HUES48 (cell line): Measurements from ENCODE around the gene XBP1.

Source experiments
- H3K27ac ChIP-seq: one replicate; pipeline ENCODE4 v1.7.0; 2013; ENCODE audit warnings: low read depth, low read length, inconsistent platforms
- H3K27me3 ChIP-seq: 2 replicates; pipeline ENCODE4 v1.6.1; 2013; ENCODE audit warnings: mild to moderate bottlenecking, low read length; ENCODE audit not compliant: control insufficient read depth, insufficient read depth
- H3K36me3 ChIP-seq: 2 replicates; pipeline ENCODE4 v1.6.1; 2013; ENCODE audit warnings: low read length; ENCODE audit not compliant: control insufficient read depth, insufficient read depth
- H3K4me1 ChIP-seq: 2 replicates; pipeline ENCODE4 v1.6.1; 2013; ENCODE audit warnings: mild to moderate bottlenecking, low read length; ENCODE audit not compliant: control insufficient read depth, insufficient read depth
- H3K4me3 ChIP-seq: 2 replicates; pipeline ENCODE4 v1.5.1; 2013; ENCODE audit warnings: mild to moderate bottlenecking, low read depth, low read length
- H3K9ac ChIP-seq: 2 replicates; pipeline ENCODE4 v1.6.1; 2013; ENCODE audit warnings: mild to moderate bottlenecking, low read depth, low read length, moderate library complexity
- H3K9me3 ChIP-seq: 2 replicates; pipeline ENCODE4 v1.6.1; 2013; ENCODE audit warnings: low read length; ENCODE audit not compliant: control insufficient read depth, insufficient read depth

The XBP1 gene

GRCh38 chr22:28788601-28789000 lies 11.8 kb downstream of the XBP1 start:
- no peak overlapping the region for H3K4me3 ChIP-seq

GRCh38 chr22:28783786-28784671 lies 16.3 kb downstream of the XBP1 start:
- Histone ChIP-seq H3K4me3 (no peak overlapping the region), H3K9ac (no peak overlapping the region), H3K27me3 (no peaks in the 10 kb centered on the region), H3K27ac (no peak overlapping the region), H3K4me1 (no peaks in the 10 kb centered on the region), H3K36me3 (peaks cover 82% of the 10 kb centered on the region), H3K9me3 (no peaks in the 10 kb centered on the region)

More at GRCh38 chr22:28788601-28789000, 11.8 kb downstream of the XBP1 start:
- no peak overlapping the region for H3K27ac ChIP-seq
- H3K36me3 ChIP-seq: peaks cover 53% of the 10 kb centered on the region
- no peaks in the 10 kb centered on the region for H3K4me1 ChIP-seq
- no peak overlapping the region for H3K9ac ChIP-seq
- no peaks in the 10 kb centered on the region for H3K9me3 ChIP-seq
- H3K27me3 ChIP-seq: no peaks in the 10 kb centered on the region

GRCh38 chr22:28780296-28780695 lies 20.1 kb downstream of the XBP1 start:
- no peak overlapping the region for H3K4me3 ChIP-seq
- H3K27me3 ChIP-seq: no peaks in the 10 kb centered on the region
- no peak overlapping the region for H3K27ac ChIP-seq
- H3K9me3 ChIP-seq: no peaks in the 10 kb centered on the region
- no peaks in the 10 kb centered on the region for H3K4me1 ChIP-seq
- peaks cover 63% of the 10 kb centered on the region for H3K36me3 ChIP-seq
- no peak overlapping the region for H3K9ac ChIP-seq

GRCh38 chr22:28779833-28780232 lies 20.5 kb downstream of the XBP1 start:
- Histone ChIP-seq H3K27me3 (no peaks in the 10 kb centered on the region), H3K9me3 (no peaks in the 10 kb centered on the region), H3K9ac (no peak overlapping the region), H3K4me3 (no peak overlapping the region), H3K4me1 (no peaks in the 10 kb centered on the region), H3K27ac (no peak overlapping the region), H3K36me3 (peaks cover 63% of the 10 kb centered on the region)

GRCh38 chr22:28774378-28774777 lies 26.0 kb downstream of the XBP1 start:
- H3K9ac ChIP-seq: no peak overlapping the region
- no peak overlapping the region for H3K27ac ChIP-seq
- no peaks in the 10 kb centered on the region for H3K27me3 ChIP-seq
- H3K4me1 ChIP-seq: no peaks in the 10 kb centered on the region
- no peak overlapping the region for H3K4me3 ChIP-seq
- H3K9me3 ChIP-seq: no peaks in the 10 kb centered on the region
- peaks cover 30% of the 10 kb centered on the region for H3K36me3 ChIP-seq

GRCh38 chr22:28773461-28773867 lies 26.9 kb downstream of the XBP1 start:
- peak overlapping the region; percentile 72 for H3K4me3 ChIP-seq
- H3K27me3 ChIP-seq: no peaks in the 10 kb centered on the region
- no peaks in the 10 kb centered on the region for H3K9me3 ChIP-seq
- no peaks in the 10 kb centered on the region for H3K4me1 ChIP-seq
- H3K27ac ChIP-seq: peak overlapping the region; percentile 93
- H3K36me3 ChIP-seq: peaks cover 25% of the 10 kb centered on the region
- peak overlapping the region; percentile 62 for H3K9ac ChIP-seq

- peak within 1 kb of the TSS; percentile 72 for H3K4me3 ChIP-seq
- H3K27me3 ChIP-seq: no peaks in the 10 kb centered on the region
- no peaks in the 10 kb centered on the region for H3K4me1 ChIP-seq
- H3K9ac ChIP-seq: peak within 1 kb of the TSS; percentile 88
- H3K9me3 ChIP-seq: no peaks in the 10 kb centered on the region
- peak within 1 kb of the TSS; percentile 93 for H3K27ac ChIP-seq
- H3K36me3 ChIP-seq: peaks cover 25% of the 10 kb centered on the region
These were observed 27.5 kb downstream of the XBP1 start, which contains the start of gene CCDC117 for GRCh38 chr22:28772633-28773460. CCDC117 (plus strand) TSS chr22:28772695; CDS start chr22:28772850, 155 bp downstream.

DNA sequence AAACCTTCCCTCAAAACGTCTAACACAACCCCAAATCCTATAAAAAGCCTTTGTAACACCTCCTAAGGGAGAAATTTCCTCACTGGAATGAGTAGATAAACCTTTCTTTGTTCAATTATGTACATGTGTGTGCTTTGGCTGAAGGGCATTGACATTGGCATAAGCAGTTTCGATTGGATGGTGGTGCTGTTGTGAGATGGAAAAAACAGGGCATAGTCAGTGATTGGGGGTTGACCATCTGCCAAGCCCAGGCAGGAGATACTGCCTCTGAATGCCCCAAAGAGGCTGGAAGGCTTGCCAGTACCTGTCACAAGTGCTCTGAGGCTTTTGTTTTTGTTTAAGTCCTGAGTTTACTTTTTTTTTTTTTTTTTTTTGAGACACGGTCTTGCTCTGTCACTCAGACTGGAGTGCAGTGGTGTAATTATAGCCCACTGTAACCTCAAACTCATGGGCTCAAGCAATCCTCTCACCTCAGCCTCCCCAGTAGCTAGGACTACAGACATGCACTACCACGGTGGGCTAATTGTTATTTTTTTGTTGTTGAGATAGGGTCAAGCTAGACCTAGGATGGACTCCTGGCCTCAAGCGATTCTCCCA lies 29.1 kb downstream of the XBP1 start:
- Histone ChIP-seq H3K27ac (no peak overlapping the region), H3K27me3 (no peaks in the 10 kb centered on the region), H3K4me3 (no peak overlapping the region), H3K9me3 (no peaks in the 10 kb centered on the region), H3K36me3 (peaks cover 17% of the 10 kb centered on the region), H3K9ac (no peak overlapping the region), H3K4me1 (no peaks in the 10 kb centered on the region)

GRCh38 chr22:28769394-28770085 lies 30.8 kb downstream of the XBP1 start:
- H3K27me3 ChIP-seq: no peaks in the 10 kb centered on the region

GRCh38 chr22:28768701-28769393 lies 31.5 kb downstream of the XBP1 start:
- no peak overlapping the region for H3K4me3 ChIP-seq
- H3K36me3 ChIP-seq: no peaks in the 10 kb centered on the region
- H3K4me1 ChIP-seq: no peaks in the 10 kb centered on the region
- no peak overlapping the region for H3K27ac ChIP-seq
- H3K9ac ChIP-seq: no peak overlapping the region
- no peaks in the 10 kb centered on the region for H3K9me3 ChIP-seq
- no peaks in the 10 kb centered on the region for H3K27me3 ChIP-seq

More at GRCh38 chr22:28769394-28770085, 30.8 kb downstream of the XBP1 start:
- H3K9me3 ChIP-seq: no peaks in the 10 kb centered on the region
- no peak overlapping the region for H3K4me3 ChIP-seq
- no peak overlapping the region for H3K27ac ChIP-seq
- H3K9ac ChIP-seq: no peak overlapping the region
- peaks cover 5% of the 10 kb centered on the region for H3K36me3 ChIP-seq
- no peaks in the 10 kb centered on the region for H3K4me1 ChIP-seq
